GM03348 (cell line): ENCODE measurements around the gene TET3.
"Not testable (repeated sequence)": the region's sequence is repeated elsewhere in the genome, so short reads cannot be mapped to it uniquely, and the experiment has no call there.

ENCODE experiments used
- DNase-seq: peaks from one replicate; pipeline ENCODE4 v3.0.0; 2012; ENCODE audit warnings: low spot score

TET3 gene

GRCh38 chr2:73984203-73984921 is at the start of gene TET3:
Gene TET3 (plus strand): TSS chr2:73984910. CDS start chr2:73986404, 1,494 bp downstream.
- peak; percentile 56 for DNase-seq

DNA sequence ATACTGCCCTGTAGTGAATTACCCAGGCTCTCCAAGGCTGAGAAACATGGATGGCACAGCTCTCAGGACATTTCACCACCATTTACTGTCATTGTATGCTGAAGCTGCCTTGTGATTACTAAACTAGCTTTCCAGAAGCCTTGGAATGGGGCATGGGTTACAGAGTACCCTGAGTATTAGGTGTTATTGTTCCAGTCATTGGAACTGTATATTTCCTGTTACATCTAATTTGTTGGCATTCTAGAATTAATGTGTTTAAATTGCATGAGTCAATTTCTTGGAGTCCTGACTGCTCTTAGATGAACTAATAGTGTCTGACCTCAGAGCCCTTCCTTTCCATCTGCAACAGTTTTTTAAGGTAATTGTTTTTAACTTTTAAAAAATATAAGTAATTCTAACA is 49.1 kb upstream of the TET3 start:
- DNase-seq: no peak

GRCh38 chr2:73937103-73937885 is 47.4 kb upstream of the TET3 start:
- DNase-seq: no peak

DNA sequence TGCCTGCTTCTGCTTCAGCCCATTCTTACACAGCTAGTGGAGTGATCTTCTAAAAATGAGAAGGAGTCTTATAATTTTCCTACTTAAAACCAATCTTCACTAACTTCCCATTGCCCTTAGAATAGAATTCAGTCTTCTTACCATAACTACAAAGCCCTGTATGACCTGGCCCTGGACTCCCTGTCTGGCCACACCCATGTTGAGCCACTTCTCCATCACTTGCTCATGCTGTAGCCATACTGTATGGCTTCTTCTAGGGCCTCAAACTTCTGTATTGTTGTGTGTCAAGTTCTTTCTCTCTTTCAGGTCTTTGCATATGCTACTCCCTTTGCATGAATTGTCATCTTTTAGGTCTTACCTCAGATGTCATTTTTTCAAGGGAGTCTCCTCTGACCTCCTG is 46.8 kb upstream of the TET3 start:
- no peak for DNase-seq

DNA sequence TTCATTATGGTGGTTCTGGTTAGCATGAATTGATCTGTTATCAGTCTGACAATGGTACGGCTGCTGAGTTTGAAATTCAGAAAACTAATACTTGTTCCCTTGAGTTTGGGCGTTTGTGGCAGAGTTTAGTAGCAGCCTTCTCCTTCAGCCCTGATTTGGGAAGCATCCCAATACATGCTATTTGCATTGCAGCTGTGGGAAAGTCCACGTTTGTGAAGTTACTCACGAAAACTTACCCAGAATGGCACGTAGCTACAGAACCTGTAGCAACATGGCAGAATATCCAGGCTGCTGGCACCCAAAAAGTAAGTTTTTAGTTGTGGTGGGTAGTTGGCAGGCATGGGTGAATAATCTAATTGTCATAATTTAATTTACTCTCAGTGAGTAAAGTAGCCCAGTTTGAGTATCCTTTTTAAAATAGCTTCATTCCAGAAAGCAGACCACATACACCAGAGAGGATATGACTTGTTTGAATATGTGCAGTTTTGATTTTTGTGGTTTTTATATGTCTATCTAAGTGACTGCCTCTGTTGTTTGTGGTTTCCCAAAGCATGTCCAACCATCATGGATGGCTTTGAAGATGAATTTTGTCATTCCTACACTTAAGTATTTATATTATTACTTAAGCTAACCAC is 45.9 kb upstream of the TET3 start:
- DNase-seq: peak; percentile 69

GRCh38 chr2:73939419-73939818 is 45.3 kb upstream of the TET3 start:
- DNase-seq: peak; percentile 48

DNA sequence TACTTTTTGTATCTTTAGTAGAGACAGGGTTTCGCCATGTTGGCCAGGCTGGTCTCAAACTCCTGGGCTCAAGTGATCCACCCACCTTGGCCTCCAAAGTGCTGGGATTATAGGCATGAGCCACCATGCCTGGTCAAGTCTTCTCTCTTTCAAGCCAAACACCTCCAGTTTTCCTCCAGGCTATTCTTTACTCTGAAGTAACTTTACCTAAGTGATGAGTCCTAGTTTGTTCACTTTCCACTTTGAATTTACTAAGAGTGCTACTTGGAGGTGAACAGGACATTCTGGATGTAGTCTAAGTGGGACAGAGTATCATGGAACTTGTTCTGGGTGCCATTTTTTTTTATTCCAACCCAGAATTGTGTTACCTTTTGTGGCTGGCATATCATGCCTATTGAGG is 44.6 kb upstream of the TET3 start:
- DNase-seq: not testable (repeated sequence)

GRCh38 chr2:73942664-73943063 is 42.0 kb upstream of the TET3 start:
- DNase-seq: no peak

GRCh38 chr2:73944714-73945113 is 40.0 kb upstream of the TET3 start:
- no peak for DNase-seq

DNA sequence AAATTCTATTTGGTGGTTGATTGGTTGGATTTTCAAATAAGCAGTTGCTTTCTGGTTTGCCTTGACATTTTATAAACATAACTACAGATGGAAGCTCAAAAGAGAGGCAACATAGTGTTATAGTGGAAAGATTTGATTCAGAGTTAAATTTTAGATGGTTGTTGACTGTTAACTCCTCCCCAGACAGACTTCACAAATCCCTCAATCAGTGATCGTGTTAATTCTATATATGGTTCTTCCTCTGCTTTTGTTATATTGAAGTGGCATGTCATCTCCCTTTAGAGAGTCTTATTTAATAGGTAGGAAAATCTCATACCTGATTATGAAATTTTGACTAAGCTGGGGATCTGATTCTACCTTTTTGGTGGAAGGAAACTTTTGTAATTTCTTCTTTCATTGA is 38.5 kb upstream of the TET3 start:
- no peak for DNase-seq

- no peak for DNase-seq
These were observed 38.0 kb upstream of the TET3 start for GRCh38 chr2:73946666-73947065.

DNA sequence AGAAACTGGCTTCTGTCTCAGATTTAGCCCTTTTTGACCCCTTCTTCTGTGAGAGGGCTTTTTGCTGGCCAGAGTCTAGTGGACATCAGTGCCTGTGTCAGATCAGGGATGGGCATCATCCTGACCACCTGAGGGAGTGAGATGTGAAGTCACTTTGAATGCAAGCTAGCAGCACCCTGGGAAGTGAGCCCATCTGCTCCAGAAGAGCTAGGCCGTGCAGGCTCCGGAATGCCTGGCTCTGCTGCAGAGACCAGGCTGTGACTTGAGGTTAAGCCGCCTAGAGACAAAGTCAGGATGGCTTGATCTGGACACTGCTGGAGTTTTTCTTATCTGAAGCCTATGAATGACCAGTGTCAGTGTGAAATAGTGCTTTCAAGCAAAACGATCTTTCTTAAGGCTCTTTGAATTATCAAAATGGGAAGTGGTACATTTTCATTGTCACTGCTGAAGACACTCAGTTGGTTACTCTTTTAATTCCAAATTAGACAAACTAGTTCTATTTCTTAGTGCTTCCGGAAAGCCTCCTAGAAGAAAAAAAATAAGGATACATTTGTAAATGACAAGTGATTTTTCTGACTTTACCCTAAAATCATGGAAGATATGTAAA is 37.2 kb upstream of the TET3 start:
- DNase-seq: no peak

GRCh38 chr2:73949802-73950201 is 34.9 kb upstream of the TET3 start:
- DNase-seq: no peak

DNA sequence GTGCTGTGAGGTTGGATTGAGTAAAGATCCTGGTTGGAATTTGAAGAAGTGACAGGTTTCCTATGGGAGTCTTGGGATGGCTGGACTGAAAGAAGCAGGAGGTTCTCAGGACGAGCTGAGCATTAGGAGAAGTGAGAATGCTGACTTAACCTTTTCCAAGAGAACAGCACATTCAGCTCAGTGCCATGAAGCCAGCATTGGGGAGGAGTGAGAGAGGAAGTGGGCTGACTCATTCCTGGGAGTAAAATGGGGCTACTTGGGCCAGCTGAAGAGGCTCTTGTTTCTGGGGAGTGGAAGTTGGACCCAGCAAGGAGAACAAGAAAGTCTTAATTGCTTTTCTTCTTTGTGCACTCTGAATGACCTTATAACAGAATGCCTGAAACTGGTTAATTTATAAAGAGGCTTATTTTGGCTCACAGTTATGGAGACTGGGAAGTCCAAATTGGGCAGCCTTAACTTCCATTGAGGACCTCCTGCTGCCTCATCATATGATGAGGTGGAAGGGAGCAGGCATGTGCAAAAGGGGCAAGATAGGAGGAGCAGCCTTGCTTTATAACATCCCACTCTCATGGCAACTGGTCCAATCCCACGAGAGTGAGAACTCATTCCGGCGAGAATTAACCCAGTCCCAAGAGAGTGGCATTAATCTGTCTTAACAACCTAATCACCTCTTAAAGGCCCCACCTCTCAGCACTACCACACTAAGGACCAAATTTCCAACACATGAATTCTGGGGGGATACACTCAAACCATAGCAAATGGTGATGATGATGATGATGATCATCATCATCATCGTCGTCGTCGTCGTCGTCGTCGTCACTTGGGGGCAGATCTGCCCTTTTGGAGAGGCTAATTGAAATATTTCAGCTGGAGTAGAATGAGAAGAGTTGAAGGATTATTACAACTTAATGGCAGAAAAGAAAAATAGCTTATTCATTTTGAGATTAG is 31.9 kb upstream of the TET3 start:
- peak; percentile 25 for DNase-seq

DNA sequence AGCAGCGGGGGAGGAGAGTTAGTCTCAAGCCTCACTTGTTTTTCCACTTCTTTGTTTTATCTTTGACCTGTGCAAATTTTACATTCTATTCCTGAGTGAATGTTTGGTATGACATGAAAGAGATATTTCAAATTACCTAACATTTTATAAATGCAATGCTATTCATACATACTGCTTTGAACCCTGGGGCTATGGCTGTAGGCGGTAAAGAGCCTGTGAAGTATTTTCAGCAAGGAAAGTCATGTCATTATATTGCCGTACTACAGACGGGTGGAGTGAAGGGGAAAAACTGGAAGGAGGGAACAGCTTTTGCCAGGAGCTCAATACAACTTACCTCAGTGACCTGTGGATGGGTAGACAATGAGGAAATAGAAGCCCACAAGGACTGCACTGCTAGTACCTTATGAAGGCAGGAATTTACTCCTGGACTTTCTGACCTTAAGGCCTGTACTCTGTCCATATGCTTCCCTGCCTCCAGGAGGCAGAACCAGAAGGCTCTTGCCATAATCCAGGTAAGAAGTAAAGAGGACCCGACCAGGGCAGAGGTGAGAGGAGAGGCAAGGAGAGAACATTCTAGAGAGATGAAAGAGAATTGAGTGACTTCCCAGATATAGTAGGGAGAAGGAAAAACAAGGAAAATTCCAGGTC is 28.4 kb upstream of the TET3 start:
- no peak for DNase-seq

DNA sequence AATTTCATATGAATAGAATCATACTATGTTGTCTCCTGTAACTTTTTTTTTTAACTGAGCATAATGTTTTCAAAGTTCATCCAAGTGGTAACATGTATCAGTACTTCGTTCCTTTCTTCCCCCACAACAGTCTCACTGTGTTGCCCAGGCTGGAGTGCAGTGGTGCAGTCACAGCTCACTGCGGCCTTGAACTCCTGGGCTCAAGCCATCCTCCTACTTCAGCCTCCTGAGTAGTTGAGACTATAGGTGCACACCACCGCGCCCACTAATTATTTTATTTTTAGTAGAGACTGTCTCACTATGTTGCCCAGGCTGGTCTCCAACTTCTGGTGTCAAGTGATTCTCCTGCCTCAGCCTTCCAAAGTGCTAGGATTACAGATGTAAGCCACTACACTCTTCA is 23.4 kb upstream of the TET3 start:
- no peak for DNase-seq

GRCh38 chr2:73961823-73962615 is 22.7 kb upstream of the TET3 start:
- no peak for DNase-seq

- DNase-seq: no peak
These were observed 21.9 kb upstream of the TET3 start for GRCh38 chr2:73962798-73963197.

DNA sequence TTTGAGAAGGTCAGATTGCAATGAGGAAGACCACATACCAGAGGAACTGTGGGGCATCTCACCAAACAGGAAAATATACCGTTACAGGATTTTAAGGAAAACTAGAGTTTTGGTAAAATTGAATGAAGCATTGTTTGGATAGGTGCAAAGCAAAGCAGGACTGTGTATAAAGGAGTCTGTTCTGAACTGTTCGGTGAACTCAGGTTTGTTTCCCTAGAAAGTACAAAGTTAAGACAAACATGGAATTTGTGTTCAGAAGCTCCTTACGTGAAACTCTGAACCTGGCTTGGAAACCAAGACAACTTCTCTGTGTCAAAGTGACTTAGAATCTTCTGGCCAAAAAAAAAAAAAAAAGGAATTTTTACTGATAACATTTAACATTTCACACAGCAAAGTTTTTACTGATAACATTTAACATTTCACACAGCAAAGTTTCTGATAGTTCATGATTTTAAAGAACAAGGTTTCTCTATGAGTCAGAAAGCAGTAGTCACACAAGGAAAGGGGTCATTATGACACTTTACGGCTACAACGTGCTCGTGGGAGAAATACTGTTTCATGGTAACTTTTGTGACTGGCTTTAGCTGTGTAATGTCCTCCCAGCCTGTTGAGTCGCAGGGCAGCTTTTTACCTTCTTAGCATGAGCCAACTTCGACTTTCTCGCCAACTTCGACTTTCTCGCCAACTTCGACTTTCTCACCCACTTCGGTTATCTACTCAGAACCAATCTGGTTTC is 21.2 kb upstream of the TET3 start:
- DNase-seq: no peak
